ENCODE results near the gene ARID2. TPM values are rescaled to one million over a fixed set of nuclear protein-coding genes. Genes with fewer than 3 reads are reported as not detected.

ARID2 gene
- total and polyA plus RNA-seq, 2 of the 13 experiments (the other 11 are each of a cell fraction or from before 2014, with no cell fraction given): 15.9 to 22.2 TPM

- no peak for TF ChIP-seq KMT2A (CRISPR knock-in tag; IDR thresholded peaks at IDR 0.05)
- TF ChIP-seq, protein P1, sequence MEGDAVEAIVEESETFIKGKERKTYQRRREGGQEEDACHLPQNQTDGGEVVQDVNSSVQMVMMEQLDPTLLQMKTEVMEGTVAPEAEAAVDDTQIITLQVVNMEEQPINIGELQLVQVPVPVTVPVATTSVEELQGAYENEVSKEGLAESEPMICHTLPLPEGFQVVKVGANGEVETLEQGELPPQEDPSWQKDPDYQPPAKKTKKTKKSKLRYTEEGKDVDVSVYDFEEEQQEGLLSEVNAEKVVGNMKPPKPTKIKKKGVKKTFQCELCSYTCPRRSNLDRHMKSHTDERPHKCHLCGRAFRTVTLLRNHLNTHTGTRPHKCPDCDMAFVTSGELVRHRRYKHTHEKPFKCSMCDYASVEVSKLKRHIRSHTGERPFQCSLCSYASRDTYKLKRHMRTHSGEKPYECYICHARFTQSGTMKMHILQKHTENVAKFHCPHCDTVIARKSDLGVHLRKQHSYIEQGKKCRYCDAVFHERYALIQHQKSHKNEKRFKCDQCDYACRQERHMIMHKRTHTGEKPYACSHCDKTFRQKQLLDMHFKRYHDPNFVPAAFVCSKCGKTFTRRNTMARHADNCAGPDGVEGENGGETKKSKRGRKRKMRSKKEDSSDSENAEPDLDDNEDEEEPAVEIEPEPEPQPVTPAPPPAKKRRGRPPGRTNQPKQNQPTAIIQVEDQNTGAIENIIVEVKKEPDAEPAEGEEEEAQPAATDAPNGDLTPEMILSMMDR (CRISPR knock-in tag; IDR thresholded peaks at IDR 0.05): no peak
- no peak for TF ChIP-seq XBP1 (CRISPR knock-in tag; IDR thresholded peaks at IDR 0.05)
- TF ChIP-seq ATAD3A (CRISPR knock-in tag; IDR thresholded peaks at IDR 0.05): no peak
- no peak for TF ChIP-seq TEF (CRISPR knock-in tag; IDR thresholded peaks at IDR 0.05)
- TF ChIP-seq TP53 (CRISPR knock-in tag; conservative IDR thresholded peaks at IDR 0.05): no peak
- no peak for TF ChIP-seq ZNF30 (CRISPR knock-in tag; IDR thresholded peaks at IDR 0.05)
- TF ChIP-seq, protein P2, sequence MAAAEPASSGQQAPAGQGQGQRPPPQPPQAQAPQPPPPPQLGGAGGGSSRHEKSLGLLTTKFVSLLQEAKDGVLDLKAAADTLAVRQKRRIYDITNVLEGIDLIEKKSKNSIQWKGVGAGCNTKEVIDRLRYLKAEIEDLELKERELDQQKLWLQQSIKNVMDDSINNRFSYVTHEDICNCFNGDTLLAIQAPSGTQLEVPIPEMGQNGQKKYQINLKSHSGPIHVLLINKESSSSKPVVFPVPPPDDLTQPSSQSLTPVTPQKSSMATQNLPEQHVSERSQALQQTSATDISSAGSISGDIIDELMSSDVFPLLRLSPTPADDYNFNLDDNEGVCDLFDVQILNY (CRISPR knock-in tag; conservative IDR thresholded peaks at IDR 0.05): no peak
- TF ChIP-seq ZNF543 (CRISPR knock-in tag; IDR thresholded peaks at IDR 0.05): no peak
- TF ChIP-seq ZBTB1 (CRISPR knock-in tag; IDR thresholded peaks at IDR 0.05; ENCODE audit: borderline replicate concordance): no peak
Measured at GRCh38 chr12:45789025-45789424, 59.5 kb downstream of the ARID2 start (continued).

DNA sequence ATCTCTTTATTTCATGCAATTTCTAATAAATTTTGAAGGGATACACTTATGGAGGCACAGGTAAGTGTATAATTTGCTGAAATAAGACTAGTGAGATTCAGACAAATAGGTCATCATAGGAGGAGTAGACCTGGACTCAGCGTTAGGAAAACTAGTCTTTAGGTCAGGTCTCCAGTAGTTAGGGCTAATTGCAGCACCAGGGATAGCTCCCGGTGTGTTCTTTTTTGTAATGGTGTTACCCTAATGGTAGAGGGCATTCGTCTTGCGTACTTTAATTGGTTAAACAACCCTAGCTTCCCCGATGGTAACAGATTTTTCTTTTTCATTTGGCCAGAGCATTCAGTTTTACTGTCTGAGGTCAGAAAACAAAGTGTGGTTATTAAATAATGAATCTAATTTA, 64.9 kb downstream of the ARID2 start:
- FAIRE-seq (no peak), ATAC-seq (no peak), DNase-seq (ENCODE audit: low spot score) (no peak)
- H2AFZ ChIP-seq (ENCODE audit: low read length): no peak overlapping the region
- 0 out of 5 replicates have a peak, but pooled peaks cover 0 to 3% of the 10 kb centered on the region in 2 experiments for H3K36me3 ChIP-seq (replicated peaks in 1 of 2; ENCODE audit: control insufficient read depth in 1 of 2, insufficient read depth in 2 of 2, low read length in 2 of 2)
- intact Hi-C loops (cut with micrococcal nuclease; ENCODE audit: unreplicated experiment) (no loop called here), in situ Hi-C loops (cut with HindIII; ENCODE audit: extremely low pct_ligation_motif_present, low pct_unique_long_range_greater_than_20kb) (no loop called here)
- H3K9me3 ChIP-seq (ENCODE audit: low read length): no peaks in the 10 kb centered on the region
- H3K4me2 ChIP-seq (ENCODE audit: low read depth, low read length): no peak overlapping the region
- no peaks in the 10 kb centered on the region for H3K27me3 ChIP-seq (ENCODE audit: control insufficient read depth in 1 of 2, insufficient read depth in 2 of 2, low read length in 2 of 2)
- 98% methylated on average over 5 of the region's 5 CpGs for WGBS (ENCODE audit: low lambda C conversion rate)
- no peaks in the 10 kb centered on the region for H4K20me1 ChIP-seq (ENCODE audit: insufficient read depth, low read length)
- H3K27ac ChIP-seq (ENCODE audit: extremely low read length, insufficient read depth, low read length): no peak overlapping the region
- BruUV-seq (replicated peaks): no TSS peak
- TF ChIP-seq NFATC3 (CRISPR knock-in tag; IDR thresholded peaks at IDR 0.05) (no peak), MIER2 (CRISPR knock-in tag; IDR thresholded peaks at IDR 0.05) (peak; percentile 31; the same call in 1 of the 2 replicates), REST (IDR thresholded peaks at IDR 0.05; ENCODE audit: borderline replicate concordance in 1 of 2, low read depth in 1 of 2, low read length in 2 of 2) (peak; percentile 0 to 87; a peak in 3 of 4 replicates)
- TF ChIP-seq, protein P3, sequence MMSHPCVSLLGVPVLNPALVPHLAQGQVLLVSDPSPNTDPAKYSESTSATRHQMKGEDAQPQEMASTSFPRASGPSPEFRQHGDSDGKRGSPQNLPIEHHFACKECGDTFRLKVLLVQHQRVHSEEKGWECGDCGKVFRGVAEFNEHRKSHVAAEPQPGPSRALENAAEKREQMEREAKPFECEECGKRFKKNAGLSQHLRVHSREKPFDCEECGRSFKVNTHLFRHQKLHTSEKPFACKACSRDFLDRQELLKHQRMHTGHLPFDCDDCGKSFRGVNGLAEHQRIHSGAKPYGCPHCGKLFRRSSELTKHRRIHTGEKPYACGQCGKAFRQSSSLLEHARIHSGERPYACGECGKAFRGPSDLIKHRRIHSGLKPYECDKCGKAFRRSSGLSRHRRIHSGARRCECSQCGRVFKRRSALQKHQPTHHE (CRISPR knock-in tag; IDR thresholded peaks at IDR 0.05; ENCODE audit: borderline replicate concordance): no peak
- no peak overlapping the region for H3K9ac ChIP-seq (ENCODE audit: insufficient read depth, low read depth, low read length)
- H3K4me1 ChIP-seq (ENCODE audit: insufficient read depth, low read length): no peaks in the 10 kb centered on the region
- no peak overlapping the region for H3K4me3 ChIP-seq (replicated peaks in 1 of 3; ENCODE audit: insufficient read depth in 1 of 3, low read depth in 2 of 3, low read length in 3 of 3)
- ChIA-PET CTCF (ENCODE audit: low intra/inter-chr PET ratio, low total read pairs) (no interaction called here), POLR2A (no interaction called here)
- H3K79me2 ChIP-seq (ENCODE audit: insufficient read depth, low read length): peaks cover 13% of the 10 kb centered on the region

All from HepG2 (cell line).